Smooth muscle cell (in vitro differentiated cells): ENCODE data around the gene FRMD5. TPM values are rescaled to one million over a fixed set of nuclear protein-coding genes. Genes with fewer than 3 reads are reported as not detected.

Experiments used
- DNase-seq: peaks from one replicate; lab custom pipeline; 2025; ENCODE audit not compliant: unreplicated experiment; lab: John Stamatoyannopoulos, UW
- H2AFZ ChIP-seq: fragments of 200-600 bp; sonication (generic); 2 replicates; pipeline ENCODE4 v1.6.0; 2016; ENCODE audit warnings: antibody characterized with exemption, low read depth, mild to moderate bottlenecking
- H3F3A ChIP-seq: fragments of 200-600 bp; sonication (generic); 2 replicates; pipeline ENCODE4 v1.6.0; 2017; ENCODE audit warnings: antibody characterized with exemption, low read depth
- H3K27ac ChIP-seq: fragments of 200-600 bp; sonication (generic); 2 replicates; pipeline ENCODE4 v1.5.1; 2016; ENCODE audit warnings: low read depth, mild to moderate bottlenecking
- H3K27me3 ChIP-seq: fragments of 200-600 bp; sonication (generic); 2 replicates; pipeline ENCODE4 v1.6.1; 2016; ENCODE audit warnings: low read depth, mild to moderate bottlenecking
- H3K36me3 ChIP-seq: fragments of 200-600 bp; sonication (generic); 2 replicates; pipeline ENCODE4 v1.5.1; 2016; ENCODE audit warnings: low read depth
- H3K4me1 ChIP-seq: fragments of 200-600 bp; sonication (generic); 2 replicates; pipeline ENCODE4 v1.5.1; 2016; ENCODE audit warnings: low read depth
- H3K4me2 ChIP-seq: fragments of 200-600 bp; sonication (generic); 2 replicates; pipeline ENCODE4 v1.6.0; 2016; ENCODE audit warnings: mild to moderate bottlenecking
- H3K4me3 ChIP-seq: fragments of 200-600 bp; sonication (generic); 2 replicates; pipeline ENCODE4 v1.5.1; 2016; ENCODE audit warnings: mild to moderate bottlenecking
- H3K79me2 ChIP-seq: fragments of 200-600 bp; sonication (generic); 2 replicates; pipeline ENCODE4 v1.6.0; 2016; ENCODE audit warnings: low read depth, mild to moderate bottlenecking
- H3K9ac ChIP-seq: fragments of 200-600 bp; sonication (generic); 2 replicates; pipeline ENCODE4 v1.6.0; 2016; ENCODE audit warnings: low read depth
- H3K9me3 ChIP-seq: fragments of 200-600 bp; sonication (generic); replicated peaks from 2 replicates; pipeline ENCODE4 v1.5.1; 2016; ENCODE audit warnings: low read depth
- H4K20me1 ChIP-seq: fragments of 200-600 bp; sonication (generic); 2 replicates; pipeline ENCODE4 v1.6.0; 2016; ENCODE audit warnings: low read depth
- WGBS: methylation state at CpG from one replicate; pipeline ENCODE4 v1.1.7; 2016; ENCODE audit warnings: low lambda C conversion rate; 5-methylcytosine and 5-hydroxymethylcytosine counted together
- polyA plus RNA-seq: library from polyadenylated mRNA; unstranded; fragments of >200 nt; fragmentation: Nextera tagmentation; extraction: Ambion mirVana; gene quantifications from 2 replicates; pipeline ENCODE4 v1.2.1, GENCODE V29; 2016
- total RNA-seq: library from RNA; depleted of rRNA; stranded (reverse); fragments of >200 nt; gene quantifications from 2 replicates; pipeline ENCODE4 v1.2.3, GENCODE V29; 2014
- TF ChIP-seq, protein P1 (sequence below): fragments of 200-600 bp; sonication (generic); IDR thresholded peaks from 2 replicates; pipeline ENCODE4 v1.5.1; 2017; ENCODE audit warnings: borderline replicate concordance, mild to moderate bottlenecking, antibody characterized with exemption; ENCODE audit not compliant: insufficient read depth, poor library complexity, severe bottlenecking

The FRMD5 gene
- total and polyA plus RNA-seq, 2 experiments from 2014 or later: 0.46 to 7.2 TPM

- Histone ChIP-seq H3K27ac (no peak overlapping the region), H2AFZ (no peak overlapping the region), H3F3A (no peaks in the 10 kb centered on the region), H3K9ac (no peak overlapping the region), H3K4me2 (no peak overlapping the region), H3K79me2 (no peaks in the 10 kb centered on the region), H4K20me1 (no peaks in the 10 kb centered on the region), H3K36me3 (no peaks in the 10 kb centered on the region), H3K4me1 (no peaks in the 10 kb centered on the region), H3K4me3 (no peak overlapping the region), H3K9me3 (no peaks in the 10 kb centered on the region), H3K27me3 (no peaks in the 10 kb centered on the region)
- 88% methylated on average over 1 of the region's 1 CpG for WGBS
- TF ChIP-seq, protein P1, sequence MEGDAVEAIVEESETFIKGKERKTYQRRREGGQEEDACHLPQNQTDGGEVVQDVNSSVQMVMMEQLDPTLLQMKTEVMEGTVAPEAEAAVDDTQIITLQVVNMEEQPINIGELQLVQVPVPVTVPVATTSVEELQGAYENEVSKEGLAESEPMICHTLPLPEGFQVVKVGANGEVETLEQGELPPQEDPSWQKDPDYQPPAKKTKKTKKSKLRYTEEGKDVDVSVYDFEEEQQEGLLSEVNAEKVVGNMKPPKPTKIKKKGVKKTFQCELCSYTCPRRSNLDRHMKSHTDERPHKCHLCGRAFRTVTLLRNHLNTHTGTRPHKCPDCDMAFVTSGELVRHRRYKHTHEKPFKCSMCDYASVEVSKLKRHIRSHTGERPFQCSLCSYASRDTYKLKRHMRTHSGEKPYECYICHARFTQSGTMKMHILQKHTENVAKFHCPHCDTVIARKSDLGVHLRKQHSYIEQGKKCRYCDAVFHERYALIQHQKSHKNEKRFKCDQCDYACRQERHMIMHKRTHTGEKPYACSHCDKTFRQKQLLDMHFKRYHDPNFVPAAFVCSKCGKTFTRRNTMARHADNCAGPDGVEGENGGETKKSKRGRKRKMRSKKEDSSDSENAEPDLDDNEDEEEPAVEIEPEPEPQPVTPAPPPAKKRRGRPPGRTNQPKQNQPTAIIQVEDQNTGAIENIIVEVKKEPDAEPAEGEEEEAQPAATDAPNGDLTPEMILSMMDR: no peak
- no peak for DNase-seq
Observed at GRCh38 chr15:44216958-44217357, 21.9 kb upstream of the FRMD5 start.

DNA sequence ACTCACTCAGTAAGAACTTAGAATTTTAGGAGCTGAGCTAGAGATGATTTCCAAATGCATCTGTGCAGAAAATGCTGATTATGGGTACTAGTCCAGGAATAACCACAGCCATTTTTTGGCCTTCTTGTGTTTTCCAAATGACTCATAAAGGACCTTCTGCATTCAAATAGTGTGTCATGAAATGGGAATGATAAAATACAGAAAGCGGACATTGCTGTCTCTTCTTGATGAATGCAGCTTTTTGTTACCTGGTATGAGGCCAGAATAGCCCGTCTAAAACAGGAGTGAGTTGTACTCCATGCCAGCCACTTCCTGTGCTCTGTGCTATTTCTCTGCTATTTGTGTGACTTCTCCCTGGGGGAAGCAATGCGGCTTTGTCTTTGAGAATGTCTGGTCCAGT lies 20.5 kb upstream of the FRMD5 start:
- Histone ChIP-seq H3K9me3 (no peaks in the 10 kb centered on the region), H2AFZ (no peak overlapping the region), H4K20me1 (no peaks in the 10 kb centered on the region), H3K4me1 (no peaks in the 10 kb centered on the region), H3K27me3 (no peaks in the 10 kb centered on the region), H3K4me2 (peak overlapping the region; percentile 57), H3F3A (no peaks in the 10 kb centered on the region), H3K4me3 (no peak overlapping the region), H3K79me2 (no peaks in the 10 kb centered on the region), H3K9ac (no peak overlapping the region), H3K36me3 (no peaks in the 10 kb centered on the region), H3K27ac (peak overlapping the region; percentile 58)
- 19% methylated on average over 3 of the region's 3 CpGs for WGBS
- no peak for DNase-seq
- TF ChIP-seq, protein P1: no peak

DNA sequence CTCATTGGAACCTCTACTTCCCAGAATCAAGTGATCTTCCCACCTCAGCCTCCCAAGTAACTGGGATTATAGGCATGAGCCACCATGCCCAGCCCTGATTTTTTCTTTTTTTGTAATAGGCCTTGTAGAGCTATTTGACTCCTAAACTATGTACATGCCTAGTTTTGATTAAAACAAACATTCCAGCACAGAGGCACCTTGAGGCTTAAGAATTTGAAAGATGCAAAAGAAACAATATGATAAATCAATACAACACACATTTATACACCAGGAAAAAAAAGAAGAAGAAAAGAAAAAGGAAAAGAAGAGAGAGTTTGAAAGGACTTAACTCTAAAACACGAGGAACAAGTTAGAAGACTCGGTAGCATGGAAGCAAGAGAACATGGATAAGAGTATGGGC lies 13.9 kb upstream of the FRMD5 start:
- Histone ChIP-seq H3K9ac (no peak overlapping the region), H3K27ac (no peak overlapping the region), H3K4me3 (no peak overlapping the region), H3K79me2 (no peaks in the 10 kb centered on the region), H4K20me1 (no peaks in the 10 kb centered on the region), H2AFZ (no peak overlapping the region), H3K36me3 (no peaks in the 10 kb centered on the region), H3F3A (no peaks in the 10 kb centered on the region), H3K9me3 (no peaks in the 10 kb centered on the region), H3K27me3 (no peaks in the 10 kb centered on the region), H3K4me2 (no peak overlapping the region), H3K4me1 (no peaks in the 10 kb centered on the region)
- 95% methylated on average over 2 of the region's 2 CpGs for WGBS
- DNase-seq: no peak
- TF ChIP-seq, protein P1: no peak

- Histone ChIP-seq H3K27me3 (no peaks in the 10 kb centered on the region), H3K79me2 (no peaks in the 10 kb centered on the region), H2AFZ (no peak overlapping the region), H3K9me3 (no peaks in the 10 kb centered on the region), H3K4me3 (no peak overlapping the region), H3K27ac (no peak overlapping the region), H3K4me1 (no peaks in the 10 kb centered on the region), H3K36me3 (no peaks in the 10 kb centered on the region), H3K9ac (no peak overlapping the region), H3K4me2 (no peak overlapping the region), H4K20me1 (no peaks in the 10 kb centered on the region), H3F3A (no peaks in the 10 kb centered on the region)
- TF ChIP-seq, protein P1: no peak
- WGBS: 77% methylated on average over 2 of the region's 2 CpGs
- no peak for DNase-seq
Observed at GRCh38 chr15:44207643-44208042, 12.6 kb upstream of the FRMD5 start.
